ENCODE measurements around the gene AOC1.

DNA sequence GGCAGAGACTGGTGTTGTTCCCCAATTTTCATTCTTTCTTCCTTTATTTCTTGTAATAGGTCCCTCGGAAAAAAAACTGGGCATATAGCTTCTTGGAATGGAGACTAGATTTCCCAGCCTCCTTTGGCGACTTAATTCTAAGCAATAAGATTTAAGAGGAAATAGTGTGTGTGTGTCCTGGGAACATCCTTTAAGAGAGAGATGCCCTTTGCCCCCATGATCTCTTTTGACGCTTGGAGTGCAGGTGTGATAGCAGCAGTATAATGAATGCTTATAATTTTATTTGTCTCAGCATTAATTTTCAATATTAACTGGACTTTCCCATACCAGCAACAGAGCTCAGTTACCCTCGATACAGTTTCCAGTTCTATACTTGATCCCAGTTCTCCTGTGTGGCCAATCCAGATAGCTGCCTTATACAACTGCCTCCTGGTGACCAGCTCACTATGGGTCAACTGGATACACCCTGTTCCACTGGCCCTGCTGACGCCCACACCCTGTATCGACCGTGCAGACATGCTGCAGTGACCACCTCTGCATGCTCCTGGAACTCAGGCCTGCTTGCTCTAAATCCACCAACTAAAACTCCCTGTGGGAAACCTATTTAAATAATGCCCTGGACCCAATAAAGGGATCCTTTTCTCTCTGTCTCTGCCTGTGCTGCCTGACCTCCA lies 37.9 kb upstream of the AOC1 start:
- no peak for TF ChIP-seq POLR2A (IDR thresholded peaks at IDR 0.05)
- TF ChIP-seq, protein P1, sequence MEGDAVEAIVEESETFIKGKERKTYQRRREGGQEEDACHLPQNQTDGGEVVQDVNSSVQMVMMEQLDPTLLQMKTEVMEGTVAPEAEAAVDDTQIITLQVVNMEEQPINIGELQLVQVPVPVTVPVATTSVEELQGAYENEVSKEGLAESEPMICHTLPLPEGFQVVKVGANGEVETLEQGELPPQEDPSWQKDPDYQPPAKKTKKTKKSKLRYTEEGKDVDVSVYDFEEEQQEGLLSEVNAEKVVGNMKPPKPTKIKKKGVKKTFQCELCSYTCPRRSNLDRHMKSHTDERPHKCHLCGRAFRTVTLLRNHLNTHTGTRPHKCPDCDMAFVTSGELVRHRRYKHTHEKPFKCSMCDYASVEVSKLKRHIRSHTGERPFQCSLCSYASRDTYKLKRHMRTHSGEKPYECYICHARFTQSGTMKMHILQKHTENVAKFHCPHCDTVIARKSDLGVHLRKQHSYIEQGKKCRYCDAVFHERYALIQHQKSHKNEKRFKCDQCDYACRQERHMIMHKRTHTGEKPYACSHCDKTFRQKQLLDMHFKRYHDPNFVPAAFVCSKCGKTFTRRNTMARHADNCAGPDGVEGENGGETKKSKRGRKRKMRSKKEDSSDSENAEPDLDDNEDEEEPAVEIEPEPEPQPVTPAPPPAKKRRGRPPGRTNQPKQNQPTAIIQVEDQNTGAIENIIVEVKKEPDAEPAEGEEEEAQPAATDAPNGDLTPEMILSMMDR (IDR thresholded peaks at IDR 0.05) = no peak
